Activated CD4-positive, alpha-beta memory T cell treated with anti-CD3 and anti-CD28 coated beads for 36 hours (primary cell): Measurements from ENCODE around the gene PDZD7. TPM values are rescaled to one million over a fixed set of nuclear protein-coding genes. Genes with fewer than 3 reads are reported as not detected.
"Not testable (repeated sequence)": the region's sequence is repeated elsewhere in the genome, so short reads cannot be mapped to it uniquely, and the experiment has no call there.

Experiments used
- CTCF ChIA-PET: fragments of 350-600 bp; sonication (Branson Sonifier 250); formaldehyde crosslinking; loops from one replicate; lab custom pipeline; 2021; ENCODE audit warnings: antibody characterized with exemption, inconsistent platforms; lab: Charles Lee
- POLR2A ChIA-PET: fragments of 350-600 bp; sonication (Branson Sonifier 250); formaldehyde crosslinking; loops from one replicate; lab custom pipeline; 2021; ENCODE audit warnings: antibody characterized with exemption; lab: Charles Lee
- DNase-seq: peaks from one replicate; pipeline ENCODE4 v3.0.0-alpha.2; 2020
- H3K27ac Mint-ChIP-seq: one replicate; pipeline ENCODE4 v1.8.0; 2021; ENCODE audit warnings: mixed read lengths
- H3K27me3 Mint-ChIP-seq: one replicate; pipeline ENCODE4 v1.8.0; 2021; ENCODE audit warnings: mixed read lengths
- H3K36me3 Mint-ChIP-seq: one replicate; pipeline ENCODE4 v1.8.0; 2021; ENCODE audit warnings: mixed read lengths
- H3K4me1 Mint-ChIP-seq: one replicate; pipeline ENCODE4 v1.8.0; 2021; ENCODE audit warnings: low read depth, mixed read lengths
- H3K4me3 Mint-ChIP-seq: one replicate; pipeline ENCODE4 v1.8.0; 2021; ENCODE audit warnings: mild to moderate bottlenecking, mixed read lengths
- H3K9me3 Mint-ChIP-seq: one replicate; pipeline ENCODE4 v1.8.0; 2021; ENCODE audit warnings: mixed read lengths
- intact Hi-C: fragments of 100-400 bp; cut with micrococcal nuclease; formaldehyde crosslinking; loops from one replicate; pipeline ENCODE4 v1.15.1; 2023
- total RNA-seq, 2 experiments: library from RNA; stranded (reverse); gene quantifications; one replicate each; pipeline ENCODE4 v1.2.3, GENCODE V29; 2021

The PDZD7 gene
- total RNA-seq, 2 experiments from 2014 or later: 0.31 to 0.93 TPM

- H3K4me1 Mint-ChIP-seq: peaks cover 2% of the 10 kb centered on the region
- POLR2A ChIA-PET: no interaction called here
- intact Hi-C loops: no loop called here
- H3K27me3 Mint-ChIP-seq: no peaks in the 10 kb centered on the region
- H3K36me3 Mint-ChIP-seq: peaks cover 5% of the 10 kb centered on the region
- H3K4me3 Mint-ChIP-seq: no peak overlapping the region
- H3K27ac Mint-ChIP-seq: no peak overlapping the region
- CTCF ChIA-PET: interaction anchor here (0.5 to 1.0 kb wide), 2 partner anchors 26 to 69 kb away, joined by 3 to 4 read pairs; no protein-coding TSS in a partner anchor
- DNase-seq: no peak
- no peaks in the 10 kb centered on the region for H3K9me3 Mint-ChIP-seq
Measured at GRCh38 chr10:100980711-100981110, 50.2 kb downstream of the PDZD7 start.

DNA sequence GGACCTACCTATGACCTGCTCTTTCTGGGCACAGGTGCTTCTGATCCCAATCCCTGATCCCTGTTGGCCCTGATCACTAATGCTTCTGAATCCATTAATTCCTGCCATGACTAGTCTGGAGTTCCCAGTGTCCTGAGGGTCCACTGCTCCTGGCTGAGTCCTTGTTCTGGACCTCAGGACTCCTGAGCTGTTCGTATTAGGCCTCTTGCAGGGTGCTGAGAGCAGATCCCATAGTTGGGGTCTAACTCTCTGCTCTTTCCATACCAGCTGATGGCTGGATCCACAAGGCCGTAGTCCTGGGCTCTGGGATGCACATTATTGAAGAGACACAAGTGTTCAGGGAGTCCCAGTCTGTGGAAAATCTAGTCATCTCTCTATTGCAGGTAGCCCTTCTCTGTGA, 50.6 kb downstream of the PDZD7 start:
- POLR2A ChIA-PET: no interaction called here
- no peak overlapping the region for H3K27ac Mint-ChIP-seq
- H3K9me3 Mint-ChIP-seq: no peaks in the 10 kb centered on the region
- intact Hi-C loops: no loop called here
- no peak overlapping the region for H3K4me3 Mint-ChIP-seq
- no peaks in the 10 kb centered on the region for H3K27me3 Mint-ChIP-seq
- H3K36me3 Mint-ChIP-seq: peaks cover 5% of the 10 kb centered on the region
- H3K4me1 Mint-ChIP-seq: no peaks in the 10 kb centered on the region
- CTCF ChIA-PET: interaction anchor here (0.5 kb wide), 1 partner anchor 26 kb away, joined by 3 read pairs; no protein-coding TSS in a partner anchor
- no peak for DNase-seq

GRCh38 chr10:100979791-100980272, 51.1 kb downstream of the PDZD7 start:
- intact Hi-C loops: loop anchor here (5.0 kb wide), 1 partner anchor 47 kb away; no protein-coding TSS in a partner anchor
- peaks cover 5% of the 10 kb centered on the region for H3K36me3 Mint-ChIP-seq
- DNase-seq: no peak
- ChIA-PET POLR2A (no interaction called here), CTCF (no interaction called here)
- no peaks in the 10 kb centered on the region for H3K4me1 Mint-ChIP-seq
- H3K4me3 Mint-ChIP-seq: no peak overlapping the region
- H3K9me3 Mint-ChIP-seq: no peaks in the 10 kb centered on the region
- H3K27me3 Mint-ChIP-seq: no peaks in the 10 kb centered on the region
- H3K27ac Mint-ChIP-seq: no peak overlapping the region

GRCh38 chr10:100978901-100979195, 52.1 kb downstream of the PDZD7 start:
- DNase-seq: no peak
- POLR2A ChIA-PET: no interaction called here
- Mint-ChIP-seq H3K4me1 (no peaks in the 10 kb centered on the region), H3K27me3 (no peaks in the 10 kb centered on the region), H3K9me3 (no peaks in the 10 kb centered on the region), H3K27ac (no peak overlapping the region), H3K36me3 (peaks cover 5% of the 10 kb centered on the region), H3K4me3 (no peak overlapping the region)
- CTCF ChIA-PET: no interaction called here
- intact Hi-C loops: loop anchor here (5.0 kb wide), 1 partner anchor 48 kb away; no protein-coding TSS in a partner anchor

- Mint-ChIP-seq H3K27ac (no peak overlapping the region), H3K27me3 (no peaks in the 10 kb centered on the region), H3K36me3 (peaks cover 5% of the 10 kb centered on the region), H3K4me1 (no peaks in the 10 kb centered on the region), H3K9me3 (no peaks in the 10 kb centered on the region), H3K4me3 (no peak overlapping the region)
- no peak for DNase-seq
- intact Hi-C loops: loop anchor here (5.0 kb wide), 1 partner anchor 49 kb away; no protein-coding TSS in a partner anchor
- ChIA-PET CTCF (no interaction called here), POLR2A (no interaction called here)
Measured at GRCh38 chr10:100978121-100978900, 52.6 kb downstream of the PDZD7 start.

DNA sequence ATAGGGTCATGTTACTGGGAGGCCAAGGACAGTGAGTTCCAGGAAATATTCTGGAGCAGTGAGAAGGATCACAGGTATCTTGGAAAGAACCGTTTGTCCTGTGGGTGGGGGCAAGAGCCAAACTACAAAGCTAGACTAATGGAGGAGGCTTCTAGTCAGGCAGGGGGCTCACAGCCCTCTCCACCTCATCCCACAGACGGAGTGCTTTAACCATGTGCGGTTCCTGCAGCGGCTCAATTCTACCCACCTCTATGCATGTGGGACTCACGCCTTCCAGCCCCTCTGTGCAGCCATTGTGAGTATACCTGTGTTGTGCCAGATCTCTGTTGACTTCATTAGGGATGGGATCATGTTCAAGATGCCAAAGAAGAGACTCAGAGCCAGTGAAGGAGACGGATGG, 53.5 kb downstream of the PDZD7 start:
- H3K36me3 Mint-ChIP-seq: peaks cover 2% of the 10 kb centered on the region
- no peaks in the 10 kb centered on the region for H3K4me1 Mint-ChIP-seq
- CTCF ChIA-PET: no interaction called here
- POLR2A ChIA-PET: no interaction called here
- H3K27me3 Mint-ChIP-seq: no peaks in the 10 kb centered on the region
- intact Hi-C loops: loop anchor here (5.0 kb wide), 1 partner anchor 50 kb away; no protein-coding TSS in a partner anchor
- no peaks in the 10 kb centered on the region for H3K9me3 Mint-ChIP-seq
- no peak overlapping the region for H3K27ac Mint-ChIP-seq
- H3K4me3 Mint-ChIP-seq: no peak overlapping the region
- DNase-seq: no peak

DNA sequence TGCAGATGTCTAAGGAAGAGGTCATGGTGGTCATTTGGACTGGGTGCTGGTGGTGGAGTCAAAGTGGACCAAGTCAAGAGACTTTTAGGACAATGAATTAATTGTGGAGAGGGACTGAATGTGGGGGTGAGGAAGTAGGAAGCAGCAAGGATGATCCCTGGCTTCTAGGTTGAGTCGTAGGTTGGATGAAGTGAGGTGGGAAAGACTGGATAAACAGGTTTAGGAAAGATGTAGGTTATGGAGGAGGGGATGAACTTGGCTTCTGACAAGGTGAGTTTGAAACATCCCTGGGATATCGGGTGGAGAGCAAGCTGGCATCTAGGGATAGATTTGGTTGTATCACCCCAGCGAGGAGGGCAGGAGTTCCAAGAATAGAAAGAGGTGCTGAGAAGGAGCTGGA, 54.0 kb downstream of the PDZD7 start:
- no peaks in the 10 kb centered on the region for H3K27me3 Mint-ChIP-seq
- no peaks in the 10 kb centered on the region for H3K4me1 Mint-ChIP-seq
- H3K4me3 Mint-ChIP-seq: no peak overlapping the region
- intact Hi-C loops: loop anchor here (5.0 kb wide), 1 partner anchor 50 kb away; no protein-coding TSS in a partner anchor
- ChIA-PET CTCF (no interaction called here), POLR2A (no interaction called here)
- DNase-seq: no peak
- H3K9me3 Mint-ChIP-seq: no peaks in the 10 kb centered on the region
- peaks cover 2% of the 10 kb centered on the region for H3K36me3 Mint-ChIP-seq
- H3K27ac Mint-ChIP-seq: no peak overlapping the region

DNA sequence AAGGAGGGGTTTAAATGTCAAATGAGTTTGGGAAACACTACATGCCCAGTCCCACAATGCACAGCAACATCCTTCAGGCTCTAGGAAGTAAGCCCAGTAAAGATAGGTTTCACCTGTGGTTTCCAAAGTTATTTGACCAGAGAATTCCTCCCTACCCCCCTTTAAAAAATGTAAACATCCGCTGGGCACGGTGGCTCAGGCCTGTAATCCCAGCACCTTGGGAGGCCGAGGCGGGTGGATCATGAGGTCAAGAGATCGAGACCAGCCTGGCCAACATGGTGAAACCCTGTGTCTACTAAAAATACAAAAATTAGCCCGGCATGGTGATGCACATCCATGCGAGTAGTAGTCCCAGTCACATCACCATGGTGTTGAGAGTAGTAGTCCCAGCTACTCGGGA, 55.5 kb downstream of the PDZD7 start:
- H3K27ac Mint-ChIP-seq, POLR2A ChIA-PET, H3K4me1 Mint-ChIP-seq, H3K27me3 Mint-ChIP-seq, H3K36me3 Mint-ChIP-seq, CTCF ChIA-PET, H3K4me3 Mint-ChIP-seq, DNase-seq, H3K9me3 Mint-ChIP-seq: not testable (repeated sequence)
- intact Hi-C loops: loop anchor here (5.0 kb wide), 1 partner anchor 52 kb away; no protein-coding TSS in a partner anchor

GRCh38 chr10:100972904-100973535, 57.9 kb downstream of the PDZD7 start:
- intact Hi-C loops: no loop called here
- CTCF ChIA-PET: interaction anchor here (1.7 kb wide), 1 partner anchor 41 kb away, joined by 3 read pairs; no protein-coding TSS in a partner anchor
- Mint-ChIP-seq H3K27me3 (no peaks in the 10 kb centered on the region), H3K27ac (no peak overlapping the region), H3K4me3 (no peak overlapping the region), H3K4me1 (peaks cover 8% of the 10 kb centered on the region), H3K9me3 (no peaks in the 10 kb centered on the region), H3K36me3 (no peaks in the 10 kb centered on the region)
- no peak for DNase-seq
- POLR2A ChIA-PET: interaction anchor here (0.6 kb wide), 1 partner anchor 603 kb away, joined by 4 read pairs; no protein-coding TSS in a partner anchor

DNA sequence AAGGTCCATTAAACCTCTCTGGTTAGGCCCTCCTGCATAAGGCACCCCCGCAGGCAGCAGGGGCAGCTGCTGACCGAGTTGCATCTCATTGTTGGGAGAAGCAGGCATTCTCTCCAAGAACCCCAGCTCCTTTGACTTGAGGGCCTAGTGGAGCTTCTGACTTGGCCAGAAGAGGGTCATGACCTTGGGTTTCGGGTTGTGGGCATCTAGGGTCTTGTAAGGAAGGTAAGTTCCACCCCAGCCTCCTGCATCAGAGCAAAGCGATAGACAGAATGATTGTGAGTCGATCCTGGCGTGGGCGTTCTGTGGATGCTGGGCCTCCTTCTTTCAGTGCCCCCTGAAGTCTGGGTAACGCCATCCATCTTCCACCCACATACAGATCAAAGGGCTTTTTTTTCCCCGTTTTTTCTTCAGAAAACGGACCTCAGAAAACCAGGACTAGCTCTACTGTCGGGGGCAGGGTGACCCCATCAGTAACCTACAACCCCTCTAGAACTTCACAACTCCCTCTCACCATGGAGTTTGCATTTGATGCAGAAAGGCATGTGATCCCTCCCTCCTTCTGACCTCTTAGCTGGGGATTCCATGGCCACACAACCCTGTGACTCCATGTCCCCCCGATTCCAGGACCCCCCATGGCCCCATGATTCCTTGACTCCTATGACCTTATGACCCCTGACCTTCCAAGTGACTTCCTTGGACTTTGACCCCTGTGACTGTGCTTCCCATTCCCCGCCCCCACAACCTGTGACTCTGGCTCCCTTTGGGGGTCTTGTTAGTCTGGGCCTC, 58.6 kb downstream of the PDZD7 start:
- Mint-ChIP-seq H3K4me1 (peaks cover 8% of the 10 kb centered on the region), H3K36me3 (no peaks in the 10 kb centered on the region), H3K27me3 (no peaks in the 10 kb centered on the region), H3K27ac (no peak overlapping the region), H3K9me3 (no peaks in the 10 kb centered on the region), H3K4me3 (no peak overlapping the region)
- DNase-seq: no peak
- POLR2A ChIA-PET: no interaction called here
- CTCF ChIA-PET: no interaction called here
- intact Hi-C loops: no loop called here

DNA sequence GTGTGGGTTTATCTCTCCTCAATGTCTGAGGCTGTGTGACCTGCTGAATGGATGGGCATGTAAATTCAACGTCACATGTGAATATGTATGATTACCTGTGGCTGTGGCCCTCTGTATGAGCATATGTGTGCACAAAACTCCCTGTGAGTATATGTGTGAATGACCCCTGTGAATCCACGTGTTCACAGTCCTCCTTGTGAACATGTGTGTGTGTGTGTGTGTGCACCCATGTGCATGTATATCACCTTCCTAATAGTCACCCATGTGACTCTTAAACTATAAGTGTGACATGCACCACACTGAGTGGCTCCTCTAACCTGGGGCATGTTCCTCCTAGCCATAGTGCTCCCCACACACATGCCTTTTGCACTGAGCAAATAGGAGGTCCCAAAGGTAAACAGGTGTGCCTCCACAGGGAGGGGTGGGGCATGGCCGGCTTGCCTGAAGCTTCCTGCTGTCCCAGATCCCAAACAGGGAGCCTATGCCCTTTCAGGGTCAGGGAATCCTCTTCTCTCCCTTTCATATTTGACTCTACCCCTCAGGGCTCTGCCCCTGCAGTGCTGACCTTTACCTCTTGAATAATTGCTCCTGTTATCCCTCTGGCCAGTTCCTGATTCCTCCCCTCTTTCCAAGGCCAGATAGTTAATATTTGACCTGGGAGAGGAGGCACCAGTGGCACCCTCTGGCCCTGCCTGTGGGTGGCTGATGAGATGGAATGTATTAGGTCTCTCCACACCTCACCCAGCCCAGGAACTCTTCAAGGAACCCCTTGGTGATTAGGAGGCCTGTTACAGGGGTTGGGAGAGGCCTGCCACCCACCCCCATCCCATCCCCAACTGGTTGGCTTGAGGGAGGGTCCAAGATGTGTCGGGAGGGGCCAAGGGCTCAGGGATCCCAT, 59.8 kb downstream of the PDZD7 start:
- Mint-ChIP-seq H3K36me3 (no peaks in the 10 kb centered on the region), H3K4me1 (peaks cover 8% of the 10 kb centered on the region), H3K27ac (no peak overlapping the region), H3K4me3 (no peak overlapping the region), H3K9me3 (no peaks in the 10 kb centered on the region), H3K27me3 (no peaks in the 10 kb centered on the region)
- no peak for DNase-seq
- intact Hi-C loops: no loop called here
- ChIA-PET CTCF (no interaction called here), POLR2A (no interaction called here)
